Measurements from ENCODE around the gene OR4D6.
"Not testable (repeated sequence)": the region's sequence is repeated elsewhere in the genome, so short reads cannot be mapped to it uniquely, and the experiment has no call there.

Gene OR4D6

DNA sequence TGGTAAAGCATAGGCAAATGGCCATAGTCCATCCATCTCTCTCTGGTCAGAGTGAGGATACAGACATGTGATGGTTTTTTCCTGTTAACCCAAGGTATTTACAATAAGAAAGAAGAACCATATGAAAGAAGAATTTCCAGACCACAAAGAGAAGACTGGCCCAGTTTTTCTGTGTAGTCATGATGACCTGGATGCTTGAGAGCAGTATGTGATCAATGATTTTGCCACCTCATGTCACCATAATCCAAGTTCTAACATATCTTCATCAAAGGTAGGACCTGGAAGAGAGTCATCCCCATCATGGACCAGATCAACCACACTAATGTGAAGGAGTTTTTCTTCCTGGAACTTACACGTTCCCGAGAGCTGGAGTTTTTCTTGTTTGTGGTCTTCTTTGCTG, at the start of gene OR4D6:
Gene OR4D6 (plus strand): TSS at position 301 of the 400 bp plus-strand sequence. CDS start 0 bp downstream, at position 301.
- no peak for DNase-seq

DNA sequence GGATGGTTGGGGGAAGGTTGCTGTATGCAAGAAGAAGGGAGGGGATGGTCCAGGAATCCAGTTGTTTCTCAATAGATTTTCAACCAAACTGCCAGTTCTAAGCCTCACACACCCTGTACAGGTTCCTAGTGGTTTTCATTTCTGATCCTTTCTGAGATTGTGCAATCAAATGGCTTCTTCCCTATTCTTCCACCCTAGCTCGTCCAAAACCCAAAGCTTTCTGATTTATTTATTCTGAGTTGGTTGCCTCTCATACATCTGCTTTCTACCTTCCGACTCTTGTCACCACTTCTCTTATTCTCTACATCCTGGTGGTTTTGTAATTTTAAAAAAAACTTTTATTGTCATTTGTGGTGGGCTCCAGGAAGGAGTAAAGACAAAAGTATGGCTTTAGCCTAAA, 43.1 kb upstream of the OR4D6 start:
- no peak for DNase-seq

DNA sequence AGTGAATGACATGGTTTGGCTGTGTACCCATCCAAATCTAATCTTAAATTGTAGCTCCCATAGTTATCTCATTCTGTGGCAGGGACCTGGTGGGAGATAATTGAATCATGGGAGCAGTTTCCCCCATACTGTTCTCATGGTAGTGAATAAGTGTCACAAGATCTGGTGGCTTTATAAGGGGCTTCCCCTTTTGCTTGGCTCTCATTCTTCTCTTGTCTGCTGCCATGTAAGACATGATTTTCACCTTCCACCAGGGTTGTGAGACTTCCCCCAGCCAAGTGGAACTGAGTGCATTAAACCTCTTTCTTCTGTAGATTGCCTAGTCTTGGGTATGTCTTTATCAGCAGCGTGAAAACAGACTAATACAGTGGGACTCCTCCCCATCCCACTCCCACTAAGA, 41.6 kb upstream of the OR4D6 start:
- no peak for DNase-seq

DNA sequence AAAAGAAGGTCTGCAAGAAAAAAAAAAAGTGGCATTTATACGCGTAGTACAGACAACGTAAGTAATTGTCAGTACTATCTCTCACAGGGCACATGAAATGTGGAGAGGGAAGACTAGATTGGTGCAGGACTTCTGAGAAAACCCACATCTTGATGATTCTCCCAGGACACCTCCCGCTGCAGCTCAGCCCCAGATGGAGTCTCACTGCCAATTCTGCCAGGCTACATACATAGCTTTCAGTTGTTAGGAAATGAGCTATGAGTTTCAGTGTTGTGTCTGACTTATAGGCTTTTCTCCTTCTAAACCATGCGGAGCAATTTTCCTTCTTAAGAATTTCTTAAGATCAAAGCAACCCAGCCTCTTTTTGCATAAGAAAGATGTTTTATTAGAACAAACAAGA, 40.1 kb upstream of the OR4D6 start:
- DNase-seq, result no peak

DNA sequence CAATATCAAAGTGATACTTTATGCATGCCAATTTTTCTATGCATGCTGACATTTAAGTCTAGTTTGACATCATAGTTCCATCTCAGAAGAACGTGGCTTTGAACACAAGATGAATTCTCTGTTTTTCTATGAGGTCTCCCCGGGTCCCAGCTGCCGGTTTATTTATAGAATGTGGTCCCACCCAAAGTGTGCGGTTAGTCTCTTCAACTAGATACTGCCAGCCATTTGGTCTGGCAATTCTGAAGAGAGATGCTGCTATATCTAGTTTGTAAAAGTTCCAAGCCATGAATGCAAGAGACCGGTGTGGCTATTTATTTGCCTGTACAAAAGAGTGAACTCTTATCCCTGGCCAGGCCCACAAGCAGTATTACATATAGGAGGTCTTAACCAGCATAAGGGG, 39.7 kb upstream of the OR4D6 start:
- DNase-seq, result no peak

DNA sequence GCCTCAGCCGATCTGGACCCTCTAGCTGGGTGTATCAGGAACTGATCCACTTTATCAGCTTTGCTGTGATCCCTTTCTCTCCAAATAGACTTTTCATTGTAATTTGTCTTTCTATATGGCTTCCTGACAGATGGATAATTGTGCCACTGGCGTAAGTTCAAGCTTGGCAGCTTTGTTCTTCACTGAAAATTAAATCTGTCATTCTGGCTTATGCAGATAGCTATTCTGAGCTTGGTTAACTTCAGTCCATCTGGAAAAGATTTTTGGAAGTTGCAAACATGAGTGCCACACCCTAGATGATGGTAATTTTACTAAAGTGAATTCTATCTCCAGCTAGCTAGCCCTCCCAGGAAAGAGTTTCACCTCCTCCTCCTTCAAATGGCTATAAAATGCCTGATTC, 38.6 kb upstream of the OR4D6 start:
- no peak for DNase-seq

DNA sequence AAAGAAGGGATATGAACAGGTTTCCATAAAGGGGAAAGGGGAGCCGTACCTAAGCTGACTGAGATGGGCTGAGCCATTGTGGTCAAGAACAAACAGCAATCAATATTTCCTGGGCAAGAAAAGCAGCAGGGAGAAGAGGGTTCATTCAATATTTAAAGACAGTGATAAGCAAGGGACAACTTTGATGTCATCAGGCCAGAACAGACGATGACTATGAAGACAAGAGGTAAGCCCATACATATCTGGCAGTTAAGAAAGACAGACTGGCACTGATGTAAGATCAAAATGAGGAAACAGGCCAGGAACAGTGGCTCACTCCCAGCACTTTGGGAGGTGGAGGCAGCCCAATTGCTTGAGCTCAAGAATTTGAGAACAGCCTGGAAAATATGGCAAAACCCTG, 32.9 kb upstream of the OR4D6 start:
- DNase-seq, result no peak

DNA sequence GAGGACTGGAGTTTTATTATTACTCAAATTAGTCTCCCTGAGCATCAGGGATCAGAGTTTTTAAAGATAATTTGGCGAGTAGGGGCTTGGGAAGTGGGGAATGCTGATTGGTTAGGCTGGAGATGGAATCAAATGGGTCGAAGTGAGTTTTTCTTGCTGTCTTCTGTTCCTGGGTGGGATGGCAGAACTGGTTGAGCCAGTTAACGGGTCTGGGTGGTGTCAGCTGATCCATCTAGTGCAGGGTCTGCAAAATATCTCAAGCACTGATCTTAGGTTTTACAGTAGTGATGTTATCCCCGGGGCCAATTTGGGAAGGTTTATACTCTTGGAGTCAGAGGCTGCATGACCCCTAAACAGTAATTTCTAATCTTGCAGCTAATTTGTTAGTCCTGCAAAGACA, 31.6 kb upstream of the OR4D6 start:
- no peak for DNase-seq

DNA sequence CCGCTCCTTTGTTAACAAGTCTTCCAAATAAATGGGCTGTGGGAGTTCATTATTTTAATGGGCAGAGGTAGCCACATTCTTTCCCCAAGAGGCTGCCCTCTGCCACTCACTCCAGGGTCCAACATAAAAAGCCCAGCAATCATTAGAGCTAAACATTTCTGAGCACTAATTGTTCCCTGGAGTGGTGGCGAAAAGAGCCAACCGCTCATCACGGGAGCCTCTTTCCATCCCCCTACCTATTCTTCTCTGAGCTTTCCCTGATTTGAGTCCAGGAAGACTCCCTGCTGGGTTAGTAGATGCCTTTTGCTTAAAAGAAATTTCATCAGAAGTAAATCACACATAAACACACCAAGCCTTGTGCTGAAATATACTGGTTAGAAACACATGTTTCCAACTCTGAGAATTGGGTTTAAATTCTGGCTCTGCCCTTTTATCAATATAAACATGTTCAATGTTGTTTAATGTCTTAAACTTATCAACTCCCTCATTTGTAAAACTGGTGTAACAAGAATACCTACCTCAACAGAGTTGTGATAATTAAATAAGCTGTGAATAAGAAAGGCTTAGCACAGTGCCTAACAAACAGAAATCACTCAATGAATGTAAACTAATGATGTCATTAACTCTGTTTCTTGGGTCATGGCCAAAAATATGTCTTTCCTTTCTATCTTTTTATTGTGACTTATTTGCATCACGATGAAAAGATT, 30.2 kb upstream of the OR4D6 start, which contains the start of gene OR5A2:
Gene OR5A2 (minus strand): TSS at position 53 of the 707 bp plus-strand sequence. CDS start 3,460 bp downstream, outside the sequence.
- DNase-seq, result no peak

DNA sequence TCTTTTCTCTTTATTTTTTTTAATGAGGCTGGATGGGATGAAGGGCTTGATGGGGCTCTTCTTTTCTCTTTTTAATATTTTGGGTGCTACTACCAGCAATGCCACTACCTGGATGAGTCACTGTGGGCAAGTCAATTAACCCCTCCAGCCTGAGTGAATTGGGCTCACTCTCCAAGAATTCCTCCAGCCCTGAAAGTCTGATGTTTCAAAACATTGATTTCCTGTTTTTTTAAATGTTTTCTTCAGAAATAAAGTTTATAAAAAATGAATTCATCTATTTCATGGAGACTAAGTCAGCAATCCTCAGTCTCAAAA, 29.7 kb upstream of the OR4D6 start:
- DNase-seq, result no peak

DNA sequence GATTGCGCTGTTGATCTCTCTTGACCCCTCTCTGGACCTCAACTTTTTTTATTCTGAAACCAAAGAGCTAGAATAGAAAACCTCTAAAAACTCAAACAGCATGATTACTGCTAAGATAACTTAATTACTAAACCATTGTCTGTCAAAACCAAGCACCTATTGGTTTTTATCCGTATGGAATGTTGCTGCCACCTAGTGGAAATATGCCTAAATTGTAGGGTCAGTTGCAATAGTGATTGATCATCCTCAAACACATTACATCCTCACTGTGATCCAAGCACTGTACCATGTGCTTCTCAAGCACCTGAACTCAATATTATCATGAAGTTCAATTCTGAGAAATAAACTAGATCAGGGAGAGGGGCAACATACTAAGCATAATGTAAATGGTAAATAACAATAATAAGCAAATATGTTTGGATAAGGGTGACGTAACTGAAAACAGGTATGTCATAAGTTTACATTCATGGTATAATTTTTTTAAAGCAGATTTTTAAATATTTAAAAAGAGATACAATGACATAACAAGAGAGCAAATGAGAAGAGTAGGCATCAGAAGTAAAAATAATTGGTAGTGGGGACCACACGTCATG, 26.7 kb upstream of the OR4D6 start:
- DNase-seq, result peak in 1 of 2 experiments; percentile 13

DNA sequence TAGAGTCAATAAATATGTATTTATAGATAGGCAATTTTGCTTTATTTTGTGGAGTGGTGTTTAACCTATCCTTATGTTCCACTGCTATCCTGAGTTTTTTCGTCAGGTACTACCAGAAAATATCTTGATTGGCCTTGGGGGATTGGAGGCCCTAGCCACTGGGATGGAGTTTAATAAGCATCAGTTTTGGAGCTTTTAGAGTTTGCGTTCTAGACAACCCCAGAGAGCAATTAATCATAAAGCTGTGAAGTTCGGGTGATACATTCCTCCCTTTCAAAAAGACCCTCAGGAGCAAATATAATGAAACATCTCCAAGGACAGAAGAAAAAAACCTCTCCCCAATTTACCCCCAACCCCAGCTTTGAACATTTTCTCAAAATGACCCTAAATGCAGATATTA, 20.6 kb upstream of the OR4D6 start, which contains the start of gene OR5A1:
Gene OR5A1 (plus strand): TSS at position 301 of the 400 bp plus-strand sequence. CDS start 6,700 bp downstream, outside the sequence.
- DNase-seq, result no peak

DNA sequence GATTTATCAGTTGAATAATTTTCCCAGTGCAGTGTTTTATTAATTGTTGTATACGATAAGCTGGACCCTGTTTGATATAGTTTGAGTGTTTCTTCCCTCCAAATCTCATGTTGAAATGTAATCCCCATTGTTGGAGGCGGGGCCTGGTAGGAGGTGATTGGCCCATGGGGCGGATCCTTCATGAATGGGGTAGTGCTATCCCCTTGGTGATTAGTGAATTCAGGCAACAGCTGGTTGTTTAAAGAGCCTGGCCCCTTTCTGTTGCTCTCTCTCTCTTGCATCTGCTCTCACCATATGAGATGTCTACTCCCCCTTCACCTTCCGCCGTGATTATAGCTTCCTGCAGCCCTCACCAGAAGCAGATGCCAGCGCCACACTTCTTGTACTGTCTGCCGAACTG, 19.0 kb upstream of the OR4D6 start:
- no peak for DNase-seq

DNA sequence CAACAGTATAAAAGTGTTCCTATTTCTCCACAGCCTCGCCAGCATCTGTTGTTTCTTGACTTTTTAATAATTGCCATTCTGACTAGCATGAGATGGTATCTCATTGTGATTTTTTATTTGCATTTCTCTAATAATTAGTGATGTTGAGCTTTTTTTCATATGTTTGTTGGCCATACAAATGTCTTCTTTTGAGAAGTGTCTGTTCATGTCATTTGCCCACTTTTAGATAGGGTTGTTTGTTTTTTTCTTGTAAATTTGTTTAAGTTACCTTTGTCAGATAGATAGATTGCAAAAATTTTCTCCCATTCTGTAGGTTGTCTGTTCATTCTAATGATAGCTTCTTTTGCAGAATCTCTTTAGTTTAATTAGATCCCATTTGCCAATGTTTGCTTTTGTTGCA, 11.1 kb upstream of the OR4D6 start:
- DNase-seq, result not testable (repeated sequence)

DNA sequence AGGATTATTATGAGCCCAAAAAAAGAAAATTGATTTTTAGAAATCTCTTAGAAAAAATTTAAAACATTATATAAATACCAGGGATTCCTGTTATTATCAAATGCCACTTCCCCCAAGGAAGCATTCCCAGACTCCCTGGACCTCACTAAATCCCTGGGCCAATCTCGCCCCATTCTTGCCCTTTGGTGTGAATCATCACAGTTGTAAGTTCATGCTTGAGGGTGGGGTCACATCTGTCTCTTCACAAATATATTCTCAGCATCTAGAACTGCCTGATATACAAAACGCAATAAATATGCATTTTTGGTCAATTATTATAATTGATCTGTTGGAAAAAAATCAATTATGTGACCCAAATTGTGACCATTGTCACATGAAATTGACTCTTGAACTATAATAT, 8.3 kb upstream of the OR4D6 start:
- DNase-seq, result no peak

DNA sequence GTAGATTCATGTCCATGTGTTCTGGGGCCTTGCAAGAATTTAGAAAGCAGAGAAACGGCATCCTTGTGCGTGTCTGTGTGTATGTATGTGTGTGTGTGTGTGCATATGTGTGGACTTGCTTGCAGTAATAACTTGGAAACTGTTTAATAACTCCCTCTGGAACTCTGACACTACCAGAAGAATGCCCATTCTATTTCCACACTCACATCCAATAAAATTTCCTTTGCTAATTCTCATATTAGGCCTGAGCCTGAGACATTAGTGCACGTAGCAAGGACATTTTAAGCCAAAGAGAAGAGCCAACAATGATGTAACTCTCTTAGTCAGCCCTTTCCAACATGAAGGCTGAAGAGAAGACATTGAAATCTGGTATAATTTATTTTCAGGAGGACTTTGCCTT, 3.2 kb downstream of the OR4D6 start:
- DNase-seq, result no peak

DNA sequence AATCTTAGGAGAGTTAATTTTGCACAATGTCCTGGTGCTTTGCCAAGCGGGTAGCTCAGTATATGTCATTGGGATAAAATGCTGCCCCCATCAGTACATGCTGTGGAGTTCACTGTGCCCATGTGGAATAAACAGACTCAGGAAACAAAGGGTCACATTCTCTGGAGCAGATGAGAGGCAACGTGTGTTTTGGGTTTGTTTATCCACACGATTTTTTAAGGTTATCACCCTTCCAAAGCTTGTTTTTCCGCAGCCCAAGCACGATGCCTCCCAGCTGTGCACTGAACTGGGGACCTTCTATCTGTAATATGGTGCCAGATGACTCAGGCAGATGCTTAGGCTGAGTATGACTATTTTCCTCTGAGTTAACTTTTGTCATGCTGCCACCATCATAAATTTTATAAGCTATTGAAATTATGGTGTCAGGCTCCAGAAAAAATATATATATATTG, 6.5 kb downstream of the OR4D6 start:
- no peak for DNase-seq

DNA sequence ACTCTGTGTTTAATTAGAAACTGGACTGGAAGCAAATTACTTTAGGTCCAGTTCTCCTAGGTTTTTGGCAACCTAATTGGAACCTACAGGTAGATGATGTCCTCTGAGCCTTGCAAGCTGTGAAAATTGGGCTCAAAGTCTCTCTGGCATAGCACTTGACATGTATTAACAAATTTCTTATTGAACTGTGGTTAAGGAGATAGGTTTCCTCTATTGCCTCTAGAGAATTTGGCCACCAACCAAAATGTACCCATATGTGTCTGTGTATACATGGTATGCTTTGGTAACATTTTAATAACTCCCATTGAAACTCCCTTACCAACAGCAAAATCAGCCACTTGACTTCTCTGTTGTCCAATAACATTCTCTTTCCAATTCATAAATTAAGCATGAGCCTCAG, 16.3 kb downstream of the OR4D6 start, which contains the start of gene OR4D10:
Gene OR4D10 (plus strand): TSS at position 301 of the 400 bp plus-strand sequence. CDS start 4,115 bp downstream, outside the sequence.
- no peak for DNase-seq

DNA sequence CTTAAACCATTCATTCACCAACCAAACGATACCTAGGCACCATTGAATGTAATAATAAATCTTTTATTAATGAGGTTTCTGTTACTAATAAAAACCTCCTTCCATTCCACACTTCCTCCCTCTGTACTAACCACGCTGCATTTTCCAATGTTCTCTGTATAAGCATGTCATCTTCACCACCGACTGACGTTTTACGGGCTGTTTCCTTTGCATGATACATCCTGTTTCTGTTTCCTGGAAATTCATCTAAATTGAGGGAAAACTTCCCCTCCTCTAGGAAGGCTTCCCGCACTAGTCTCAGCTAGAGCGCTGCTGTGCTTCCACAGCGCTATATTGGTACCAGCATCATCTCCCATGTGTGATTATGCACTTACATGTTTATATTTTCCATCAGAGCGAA, 18.4 kb downstream of the OR4D6 start:
- no peak for DNase-seq

DNA sequence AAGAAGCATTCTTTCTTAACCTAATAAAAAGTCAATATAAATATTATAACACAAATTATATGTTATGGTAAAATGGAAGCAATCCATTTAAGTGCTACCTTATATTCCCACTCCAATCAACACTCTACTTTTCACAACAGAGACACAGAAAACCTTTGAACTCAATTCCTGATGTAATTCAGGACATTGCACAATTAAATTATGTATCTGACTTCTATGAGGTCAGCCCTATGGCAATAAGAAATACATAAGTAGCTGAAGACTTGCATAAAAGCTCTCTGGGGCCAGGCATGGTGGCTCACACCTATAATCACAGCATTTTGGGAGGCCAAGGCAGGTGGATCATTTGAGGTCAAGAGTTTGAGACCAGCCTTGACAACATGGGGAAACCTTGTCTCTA, 23.1 kb downstream of the OR4D6 start:
- no peak for DNase-seq

DNA sequence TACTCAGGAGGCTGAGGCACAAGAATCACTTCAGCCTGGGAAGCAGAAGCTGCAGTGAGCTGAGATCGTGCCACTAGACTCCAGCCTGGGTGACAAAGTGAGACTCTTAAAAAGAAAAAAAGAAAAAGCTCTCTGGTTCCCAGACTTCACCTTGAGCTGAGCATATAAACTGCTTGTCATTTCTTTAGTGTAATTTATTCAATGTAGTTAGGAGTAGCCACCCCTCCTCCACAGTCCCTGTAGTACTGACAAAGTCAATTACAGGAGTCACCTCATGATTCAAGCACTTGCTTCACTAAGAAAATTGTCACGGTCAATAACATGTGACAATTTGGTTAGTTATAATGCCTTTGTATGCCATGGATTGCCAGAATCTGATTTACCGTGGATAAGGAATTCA, 23.6 kb downstream of the OR4D6 start:
- DNase-seq, result no peak

DNA sequence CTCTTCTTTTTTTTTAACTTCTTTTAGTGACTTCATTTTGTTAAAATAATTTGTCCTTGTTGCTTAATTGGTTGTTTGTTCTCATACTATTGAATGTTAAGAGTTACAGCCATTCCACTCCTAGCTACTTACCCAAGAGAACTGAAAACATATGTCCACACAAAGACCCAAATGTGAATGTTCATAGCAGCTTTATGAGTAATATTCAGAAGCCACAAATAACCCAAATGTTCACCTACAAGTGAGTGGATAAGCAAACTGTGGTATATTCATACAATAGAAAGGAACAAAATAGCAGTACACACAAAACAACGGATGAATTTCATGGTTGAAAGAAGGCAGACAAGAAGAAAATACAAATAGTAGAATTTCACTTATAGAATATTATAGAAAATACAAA, 45.2 kb downstream of the OR4D6 start:
- no peak for DNase-seq

DNA sequence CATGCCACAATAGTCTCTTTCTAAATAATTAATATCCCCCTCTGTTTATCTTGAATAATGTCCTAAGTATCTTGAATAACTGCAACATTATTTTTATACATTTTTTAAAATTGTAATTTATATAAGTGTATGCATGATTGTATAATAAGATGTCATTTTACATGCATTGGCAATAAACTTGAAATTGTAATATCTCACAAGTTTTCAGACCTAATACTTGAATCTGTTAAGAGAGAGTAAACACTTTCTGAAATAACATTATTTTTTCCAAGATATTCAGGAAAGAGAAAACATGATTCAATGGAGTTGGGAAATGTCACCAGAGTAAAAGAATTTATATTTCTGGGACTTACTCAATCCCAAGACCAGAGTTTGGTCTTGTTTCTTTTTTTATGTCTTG, 46.5 kb downstream of the OR4D6 start, which contains the start of gene OR4D11:
Gene OR4D11 (plus strand): TSS at position 301 of the 400 bp plus-strand sequence. CDS start 0 bp downstream, at position 301.
- no peak for DNase-seq

All from SHP77 (cell line).